OCI-LY7 (cell line): ENCODE measurements around the gene PRIM2. TPM values are rescaled to one million over a fixed set of nuclear protein-coding genes. Genes with fewer than 3 reads are reported as not detected.

Experiments used
- BruUV-seq: library from RNA; stranded (reverse); fragments of 400-500 nt; replicated peaks from 2 replicates; lab custom pipeline; 2021; lab: Mats Ljungman, UMichigan
- CTCF ChIA-PET: fragments of 300-600 bp; sonication (Branson Sonifier 250); formaldehyde crosslinking; loops from one replicate; lab custom pipeline; 2022; ENCODE audit warnings: antibody characterized with exemption; ENCODE audit not compliant: unreplicated experiment; lab: Charles Lee
- POLR2A ChIA-PET: fragments of 300-600 bp; sonication (Branson Sonifier 250); formaldehyde crosslinking; loops from one replicate; lab custom pipeline; 2022; ENCODE audit warnings: antibody characterized with exemption; lab: Charles Lee
- DNase-seq: peaks from one replicate; pipeline ENCODE4 v3.0.0-alpha.2; 2015; ENCODE audit warnings: low spot score
- H2AFZ ChIP-seq: fragments of 200-600 bp; sonication (generic), shearing (Covaris generic); 2 replicates; pipeline ENCODE4 v1.6.1; 2014; ENCODE audit warnings: mild to moderate bottlenecking, antibody characterized with exemption, low read length, moderate library complexity
- H3K27ac ChIP-seq: fragments of 200-600 bp; sonication (generic); 2 replicates; pipeline ENCODE4 v1.5.1; 2014; ENCODE audit warnings: mixed run types, low read depth, mild to moderate bottlenecking, moderate library complexity, low read length, inconsistent platforms; ENCODE audit not compliant: poor library complexity, severe bottlenecking
- H3K36me3 ChIP-seq: fragments of 200-600 bp; sonication (generic); 2 replicates; pipeline ENCODE4 v1.6.1; 2014; ENCODE audit warnings: mild to moderate bottlenecking, antibody characterized with exemption, low read length, moderate library complexity, mixed read lengths; ENCODE audit not compliant: insufficient read depth
- H3K4me1 ChIP-seq: fragments of 200-600 bp; sonication (generic); 2 replicates; pipeline ENCODE4 v1.5.1; 2014; ENCODE audit warnings: mild to moderate bottlenecking, low read length; ENCODE audit not compliant: insufficient read depth, poor library complexity, severe bottlenecking
- H3K4me2 ChIP-seq: fragments of 200-600 bp; sonication (generic); 2 replicates; pipeline ENCODE4 v1.6.1; 2014; ENCODE audit warnings: mild to moderate bottlenecking, low read length
- H3K4me3 ChIP-seq: fragments of 200-600 bp; sonication (generic); 2 replicates; pipeline ENCODE4 v1.5.1; 2014; ENCODE audit warnings: mild to moderate bottlenecking, low read depth, low read length; ENCODE audit not compliant: poor library complexity, severe bottlenecking
- H3K79me2 ChIP-seq: fragments of 200-600 bp; sonication (generic); 2 replicates; pipeline ENCODE4 v1.6.1; 2016; ENCODE audit warnings: low read depth, mild to moderate bottlenecking, low read length, moderate library complexity, mixed read lengths; ENCODE audit not compliant: insufficient read depth
- H3K9me2 ChIP-seq: fragments of 200-600 bp; sonication (generic); 2 replicates; pipeline ENCODE4 v1.6.1; 2016; ENCODE audit warnings: mild to moderate bottlenecking, low read length, mixed read lengths; ENCODE audit not compliant: insufficient read depth
- H3K9me3 ChIP-seq: fragments of 200-600 bp; sonication (generic); 2 replicates; pipeline ENCODE4 v1.6.1; 2014; ENCODE audit warnings: mild to moderate bottlenecking, mixed run types, low read length, mixed read lengths
- H4K20me1 ChIP-seq: fragments of 200-600 bp; sonication (generic); 2 replicates; pipeline ENCODE4 v1.6.1; 2014; ENCODE audit warnings: mild to moderate bottlenecking, antibody characterized with exemption, low read length, moderate library complexity, mixed read lengths; ENCODE audit not compliant: insufficient read depth
- EZH2phosphoT487 ChIP-seq: fragments of 200-600 bp; sonication (generic); IDR thresholded peaks from 2 replicates; pipeline ENCODE4 v1.6.1; 2018; ENCODE audit warnings: low read depth, borderline replicate concordance, mild to moderate bottlenecking, mixed run types, antibody characterized with exemption, low read length, moderate library complexity, mixed read lengths
- intact Hi-C: fragments of 100-400 bp; cut with micrococcal nuclease; formaldehyde crosslinking; loops from one replicate; pipeline ENCODE4 v1.10.0; 2022; ENCODE audit not compliant: unreplicated experiment
- total RNA-seq, 2 experiments: library from RNA; depleted of rRNA in 1 of 2; stranded (reverse); fragments of >200 nt in 1 of 2; shearing (Covaris generic) in 1 of 2; gene quantifications; 2 replicates each; pipeline ENCODE4 v1.2.3, GENCODE V29; 2014 to 2022
- TF ChIP-seq, protein P1 (sequence below): fragments of 200-600 bp; sonication (generic); conservative IDR thresholded peaks from 2 replicates; pipeline ENCODE4 v1.5.1; 2014; ENCODE audit warnings: mild to moderate bottlenecking, antibody characterized with exemption, low read length, moderate library complexity, mixed read lengths

Gene PRIM2
- total RNA-seq, 2 experiments from 2014 or later: 28.6 to 41.4 TPM

DNA sequence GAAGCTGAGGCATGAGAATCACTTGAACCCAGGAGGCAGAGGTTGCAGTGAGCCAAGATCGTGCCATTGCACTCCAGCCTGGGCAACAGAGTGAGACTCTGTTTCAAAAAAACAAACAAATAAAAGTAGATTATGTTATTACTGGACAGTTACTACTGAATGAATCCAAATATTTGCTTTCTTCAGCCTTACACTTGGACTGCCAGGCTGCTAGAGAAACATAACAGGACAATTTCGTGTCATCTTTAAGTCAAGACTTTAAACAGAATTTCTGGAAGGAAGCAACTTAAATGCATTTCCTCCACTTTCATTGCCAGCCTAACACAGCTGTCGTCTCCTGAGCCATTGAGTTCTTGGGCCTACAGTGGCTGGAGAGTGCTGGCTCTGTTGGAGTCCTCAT lies 42.0 kb upstream of the PRIM2 start:
- Histone ChIP-seq H3K36me3 (no peaks in the 10 kb centered on the region), H3K4me2 (no peak overlapping the region), H3K9me3 (no peaks in the 10 kb centered on the region), H2AFZ (no peak overlapping the region), H3K4me1 (no peaks in the 10 kb centered on the region), H3K79me2 (no peaks in the 10 kb centered on the region), H3K9me2 (no peaks in the 10 kb centered on the region), H3K4me3 (no peak overlapping the region), H3K27ac (no peak overlapping the region), H4K20me1 (no peaks in the 10 kb centered on the region)
- intact Hi-C loops: no loop called here
- TF ChIP-seq, protein P1, sequence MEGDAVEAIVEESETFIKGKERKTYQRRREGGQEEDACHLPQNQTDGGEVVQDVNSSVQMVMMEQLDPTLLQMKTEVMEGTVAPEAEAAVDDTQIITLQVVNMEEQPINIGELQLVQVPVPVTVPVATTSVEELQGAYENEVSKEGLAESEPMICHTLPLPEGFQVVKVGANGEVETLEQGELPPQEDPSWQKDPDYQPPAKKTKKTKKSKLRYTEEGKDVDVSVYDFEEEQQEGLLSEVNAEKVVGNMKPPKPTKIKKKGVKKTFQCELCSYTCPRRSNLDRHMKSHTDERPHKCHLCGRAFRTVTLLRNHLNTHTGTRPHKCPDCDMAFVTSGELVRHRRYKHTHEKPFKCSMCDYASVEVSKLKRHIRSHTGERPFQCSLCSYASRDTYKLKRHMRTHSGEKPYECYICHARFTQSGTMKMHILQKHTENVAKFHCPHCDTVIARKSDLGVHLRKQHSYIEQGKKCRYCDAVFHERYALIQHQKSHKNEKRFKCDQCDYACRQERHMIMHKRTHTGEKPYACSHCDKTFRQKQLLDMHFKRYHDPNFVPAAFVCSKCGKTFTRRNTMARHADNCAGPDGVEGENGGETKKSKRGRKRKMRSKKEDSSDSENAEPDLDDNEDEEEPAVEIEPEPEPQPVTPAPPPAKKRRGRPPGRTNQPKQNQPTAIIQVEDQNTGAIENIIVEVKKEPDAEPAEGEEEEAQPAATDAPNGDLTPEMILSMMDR: no peak
- TF ChIP-seq EZH2phosphoT487: no peak
- DNase-seq: no peak
- POLR2A ChIA-PET: no interaction called here
- BruUV-seq: no TSS peak
- CTCF ChIA-PET: no interaction called here

DNA sequence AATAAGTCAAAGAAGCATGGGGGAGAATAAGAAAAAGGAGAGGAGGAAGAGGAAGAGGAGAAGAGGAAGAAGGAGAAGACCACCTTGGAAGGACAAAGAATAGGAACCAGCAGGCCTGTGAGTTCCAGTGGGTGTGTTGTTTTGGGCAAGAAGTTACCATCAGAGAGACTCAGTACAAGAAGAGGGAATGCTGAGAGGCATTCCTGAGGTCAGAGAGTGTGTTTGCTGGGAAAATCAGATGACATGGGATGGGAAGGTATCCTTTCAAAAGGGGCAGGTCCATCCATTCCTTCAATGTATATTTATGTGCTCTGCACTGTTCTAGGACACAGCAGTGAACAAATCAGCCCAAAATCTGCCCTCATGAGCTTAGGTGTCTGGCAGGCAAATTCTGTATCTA lies 40.5 kb upstream of the PRIM2 start:
- no peak for TF ChIP-seq EZH2phosphoT487
- TF ChIP-seq, protein P1: no peak
- CTCF ChIA-PET: no interaction called here
- Histone ChIP-seq H3K9me2 (no peaks in the 10 kb centered on the region), H4K20me1 (no peaks in the 10 kb centered on the region), H3K4me1 (no peaks in the 10 kb centered on the region), H3K79me2 (no peaks in the 10 kb centered on the region), H3K4me3 (no peak overlapping the region), H3K36me3 (no peaks in the 10 kb centered on the region), H3K4me2 (no peak overlapping the region), H2AFZ (no peak overlapping the region), H3K27ac (no peak overlapping the region), H3K9me3 (no peaks in the 10 kb centered on the region)
- POLR2A ChIA-PET: interaction anchor here (0.5 to 0.9 kb wide), 2 partner anchors 10 to 19 kb away, joined by 3 read pairs; no protein-coding TSS in a partner anchor
- DNase-seq: no peak
- intact Hi-C loops: no loop called here
- BruUV-seq: no TSS peak

DNA sequence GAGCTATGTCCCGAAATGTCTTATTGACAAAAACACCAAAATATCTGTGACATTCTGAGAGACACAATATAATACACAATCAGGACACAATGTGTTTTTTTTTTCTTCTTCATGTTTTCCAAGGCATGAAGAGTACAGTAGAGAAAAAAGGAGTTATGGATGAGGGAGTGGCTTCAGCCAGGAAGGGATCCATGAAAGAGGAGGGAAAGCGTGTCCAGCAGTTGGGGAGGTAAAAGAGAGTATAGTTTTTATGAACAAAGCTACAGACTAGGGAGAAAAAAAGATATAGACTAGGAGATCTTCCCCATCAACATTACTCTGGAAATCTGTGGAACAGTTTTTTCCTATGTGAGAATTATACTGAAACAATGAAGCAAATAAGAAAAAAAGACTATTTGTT lies 38.9 kb upstream of the PRIM2 start:
- no peak for TF ChIP-seq EZH2phosphoT487
- TF ChIP-seq, protein P1: no peak
- no peak overlapping the region for H3K4me2 ChIP-seq
- no peak overlapping the region for H3K4me3 ChIP-seq
- no peaks in the 10 kb centered on the region for H3K9me2 ChIP-seq
- no peaks in the 10 kb centered on the region for H3K4me1 ChIP-seq
- H3K36me3 ChIP-seq: no peaks in the 10 kb centered on the region
- DNase-seq: no peak
- no peaks in the 10 kb centered on the region for H3K9me3 ChIP-seq
- no peak overlapping the region for H2AFZ ChIP-seq
- no peaks in the 10 kb centered on the region for H3K79me2 ChIP-seq
- CTCF ChIA-PET: no interaction called here
- H4K20me1 ChIP-seq: no peaks in the 10 kb centered on the region
- H3K27ac ChIP-seq: no peak overlapping the region
- intact Hi-C loops: no loop called here
- no TSS peak for BruUV-seq
- POLR2A ChIA-PET: interaction anchor here (0.6 to 0.7 kb wide), 2 partner anchors 27 to 263 kb away, joined by 3 read pairs; no protein-coding TSS in a partner anchor
